GM12891 (cell line): ENCODE measurements around the gene TAF1D.

Source experiments
- PAX5 ChIP-seq: IDR thresholded peaks from 2 replicates; pipeline ENCODE4 v1.6.1; 2011; ENCODE audit warnings: low read length, moderate library complexity, mild to moderate bottlenecking; ENCODE audit not compliant: insufficient read depth, severe bottlenecking
- POLR2A ChIP-seq: IDR thresholded peaks from 2 replicates; pipeline ENCODE4 v1.6.1; 2011; ENCODE audit warnings: low read depth, low read length, control low read depth
- POLR2AphosphoS5 ChIP-seq: IDR thresholded peaks from 2 replicates; pipeline ENCODE4 v1.6.1; 2011; ENCODE audit warnings: low read depth, low read length, control low read depth
- POU2F2 ChIP-seq: IDR thresholded peaks from 2 replicates; pipeline ENCODE4 v1.6.1; 2011; ENCODE audit warnings: low read depth, mild to moderate bottlenecking, control low read depth, low read length, moderate library complexity
- SPI1 ChIP-seq: IDR thresholded peaks from 2 replicates; pipeline ENCODE4 v1.6.1; 2011; ENCODE audit warnings: low read depth, low read length, control low read depth
- TAF1 ChIP-seq: IDR thresholded peaks from 2 replicates; pipeline ENCODE4 v1.6.1; 2011; ENCODE audit warnings: low read depth, low read length, control low read depth

- no peak for TF ChIP-seq TAF1
- no peak for TF ChIP-seq POLR2A
- TF ChIP-seq POLR2AphosphoS5 = no peak
- no peak for TF ChIP-seq SPI1
- TF ChIP-seq POU2F2 = no peak
- TF ChIP-seq PAX5 = no peak
These were observed 28.9 kb upstream of the TAF1D start for GRCh38 chr11:93770160-93770559.
